GM12878 (cell line): Measurements from ENCODE around the gene MRPL53. TPM values are rescaled to one million over a fixed set of nuclear protein-coding genes. Genes with fewer than 3 reads are reported as not detected.

Experiments
- ATAC-seq: fragments of 200-7000 bp; cut with Tn5 transposase; 3 replicates; pipeline ENCODE4 v1.9.1; 2020; ENCODE audit warnings: mild to moderate bottlenecking, moderate library complexity
- BruUV-seq: library from RNA; stranded (reverse); fragments of 400-500 nt; replicated peaks from 2 replicates; lab custom pipeline; 2021; lab: Mats Ljungman, UMichigan
- CTCF ChIA-PET: fragments of 300-600 bp; sonication (Branson Sonifier 250); formaldehyde crosslinking; extraction: SDS; loops from one replicate; lab custom pipeline; 2021; ENCODE audit warnings: inconsistent platforms; lab: Yijun Ruan, JAX
- POLR2A ChIA-PET: fragments of 350-600 bp; formaldehyde crosslinking; extraction: SDS; loops from one replicate; lab custom pipeline; 2021; ENCODE audit warnings: inconsistent platforms; lab: Charles Lee
- RAD21 ChIA-PET: fragments of 300-600 bp; sonication (Branson Sonifier 250); formaldehyde crosslinking; loops from one replicate; lab custom pipeline; 2023; ENCODE audit warnings: antibody characterized with exemption; ENCODE audit not compliant: unreplicated experiment; lab: Charles Lee
- SMC1A ChIA-PET: fragments of 300-600 bp; sonication (Branson Sonifier 250); formaldehyde crosslinking; loops from one replicate; lab custom pipeline; 2023; ENCODE audit not compliant: unreplicated experiment, uncharacterized antibody; lab: Charles Lee
- DNase-seq: peaks from one replicate; pipeline ENCODE4 v3.0.0-alpha.2; 2011; ENCODE audit warnings: low read depth, low spot score
- FAIRE-seq: peaks from 3 replicates; lab custom pipeline; 2011; peaks lifted over from hg19 to GRCh38; lab: Jason Lieb, UNC
- H2AFZ ChIP-seq: 2 replicates; pipeline ENCODE4 v1.6.0; 2011; ENCODE audit warnings: low read depth, low read length, control low read depth; ENCODE audit not compliant: control insufficient read depth
- H3K27ac ChIP-seq: 2 replicates; pipeline ENCODE4 v1.5.1; 2011; ENCODE audit warnings: control low read depth; ENCODE audit not compliant: control insufficient read depth, insufficient read depth
- H3K27me3 ChIP-seq, 2 experiments: replicated peaks in 1 of 2; 2 replicates each; pipeline versions ENCODE4 v1.6.0 to v1.6.1; 2011; ENCODE audit warnings: low read length in 1 of 2; ENCODE audit not compliant: control insufficient read depth in 2 of 2, insufficient read depth in 2 of 2
- H3K36me3 ChIP-seq, 2 experiments: 2 replicates each; pipeline ENCODE4 v1.5.1; 2011; ENCODE audit warnings: low read length in 1 of 2; ENCODE audit not compliant: control insufficient read depth in 2 of 2, insufficient read depth in 2 of 2
- H3K4me1 ChIP-seq: 2 replicates; pipeline ENCODE4 v1.6.1; 2011; ENCODE audit warnings: mild to moderate bottlenecking, low read length, moderate library complexity, mixed read lengths; ENCODE audit not compliant: control insufficient read depth, insufficient read depth
- H3K4me2 ChIP-seq: 2 replicates; pipeline ENCODE4 v1.6.0; 2011; ENCODE audit warnings: control low read depth; ENCODE audit not compliant: control insufficient read depth, insufficient read depth
- H3K4me3 ChIP-seq: fragments of 200-600 bp; sonication (generic); 2 replicates; pipeline ENCODE4 v1.5.1; 2016
- H3K79me2 ChIP-seq: 2 replicates; pipeline ENCODE4 v1.6.0; 2011; ENCODE audit warnings: low read length; ENCODE audit not compliant: control insufficient read depth, insufficient read depth
- H3K9ac ChIP-seq: 2 replicates; pipeline ENCODE4 v1.8.0; 2011; ENCODE audit warnings: low read length, control low read depth, mixed read lengths; ENCODE audit not compliant: control insufficient read depth, insufficient read depth
- H3K9me3 ChIP-seq: replicated peaks from 3 replicates; pipeline ENCODE4 v1.5.1; 2011; ENCODE audit warnings: mild to moderate bottlenecking, low read length; ENCODE audit not compliant: control insufficient read depth, insufficient read depth
- H4K20me1 ChIP-seq: 2 replicates; pipeline ENCODE4 v1.6.0; 2011; ENCODE audit not compliant: control insufficient read depth, insufficient read depth
- BCL3 ChIP-seq: IDR thresholded peaks from 2 replicates; pipeline ENCODE4 v1.6.1; 2011; ENCODE audit warnings: borderline replicate concordance, low read depth, mild to moderate bottlenecking, moderate library complexity, low read length; ENCODE audit not compliant: insufficient read depth, poor library complexity, severe bottlenecking
- BHLHE40 ChIP-seq, 2 experiments: fragments of 450-650 bp in 1 of 2; IDR thresholded peaks; 2 replicates each; pipeline ENCODE4 v1.6.1; 2011 to 2017; ENCODE audit warnings: low read depth in 2 of 2, borderline replicate concordance in 1 of 2, improper control_type of control experiment in 1 of 2, low read length in 1 of 2, mild to moderate bottlenecking in 1 of 2
- EGR1 ChIP-seq, 2 experiments: IDR thresholded peaks; 1 replicate in 1 of 2; 2 replicates in 1 of 2; pipeline ENCODE4 v1.6.1; 2011 to 2012; ENCODE audit warnings: low read depth in 2 of 2, low read length in 2 of 2, borderline replicate concordance in 1 of 2, mild to moderate bottlenecking in 1 of 2, moderate library complexity in 1 of 2
- GABPA ChIP-seq: IDR thresholded peaks from 2 replicates; pipeline ENCODE4 v1.6.1; 2014; ENCODE audit warnings: antibody characterized with exemption, low read depth, mild to moderate bottlenecking, inconsistent platforms
- HDAC2 ChIP-seq: fragments of 200-600 bp; sonication (generic); IDR thresholded peaks from 2 replicates; pipeline ENCODE4 v1.6.1; 2017
- JUNB ChIP-seq: IDR thresholded peaks from 2 replicates; pipeline ENCODE4 v1.6.1; 2016; ENCODE audit warnings: antibody characterized with exemption, mild to moderate bottlenecking
- MAX ChIP-seq: IDR thresholded peaks from 2 replicates; pipeline ENCODE4 v1.6.1; 2012; ENCODE audit warnings: low read depth, low read length, improper control_type of control experiment
- MEF2B ChIP-seq: fragments of 450-650 bp; IDR thresholded peaks from 2 replicates; pipeline ENCODE4 v1.6.1; 2018; ENCODE audit warnings: mild to moderate bottlenecking, moderate library complexity; ENCODE audit not compliant: partially characterized antibody, poor library complexity, severe bottlenecking
- MXI1 ChIP-seq: fragments of 150-350 bp; IDR thresholded peaks from 2 replicates; pipeline ENCODE4 v1.6.1; 2011; ENCODE audit warnings: low read depth, mild to moderate bottlenecking, inconsistent platforms, low read length, improper control_type of control experiment
- MYB ChIP-seq: fragments of 150-350 bp; IDR thresholded peaks from 2 replicates; pipeline ENCODE4 v1.6.1; 2014; ENCODE audit warnings: mild to moderate bottlenecking, low read depth, low read length, borderline replicate concordance
- NFYA ChIP-seq: IDR thresholded peaks from 2 replicates; pipeline ENCODE4 v1.6.1; 2011; ENCODE audit warnings: low read depth, mild to moderate bottlenecking, low read length, improper control_type of control experiment, borderline replicate concordance
- PAX5 ChIP-seq: IDR thresholded peaks from 2 replicates; pipeline ENCODE4 v1.6.1; 2011; ENCODE audit warnings: low read depth, low read length, borderline replicate concordance
- POLR2AphosphoS2 ChIP-seq: IDR thresholded peaks from 2 replicates; pipeline ENCODE4 v1.6.1; 2011; ENCODE audit warnings: low read depth, mild to moderate bottlenecking, low read length, improper control_type of control experiment, moderate library complexity
- RBBP5 ChIP-seq: fragments of 200-600 bp; sonication (generic); conservative IDR thresholded peaks from 2 replicates; pipeline ENCODE4 v1.6.1; 2016
- RCOR1 ChIP-seq: conservative IDR thresholded peaks from 2 replicates; pipeline ENCODE4 v1.6.1; 2012; ENCODE audit warnings: low read depth, low read length, improper control_type of control experiment
- RELB ChIP-seq: fragments of 450-650 bp; IDR thresholded peaks from 2 replicates; pipeline ENCODE4 v1.6.1; 2017; ENCODE audit warnings: low read depth, mild to moderate bottlenecking, moderate library complexity
- SIX5 ChIP-seq: IDR thresholded peaks from 2 replicates; pipeline ENCODE4 v1.6.1; 2011; ENCODE audit warnings: mild to moderate bottlenecking, low read depth, low read length, moderate library complexity; ENCODE audit not compliant: severe bottlenecking
- YY1 ChIP-seq: IDR thresholded peaks from 2 replicates; pipeline ENCODE4 v1.6.1; 2011; ENCODE audit warnings: low read depth, mild to moderate bottlenecking, low read length
- ZZZ3 ChIP-seq: IDR thresholded peaks from 2 replicates; pipeline ENCODE4 v1.6.1; 2011; ENCODE audit warnings: low read depth; ENCODE audit not compliant: control insufficient read depth, insufficient read length
- WGBS: methylation state at CpG from one replicate; pipeline ENCODE4 v1.1.6; 2016; ENCODE audit warnings: low lambda C conversion rate; ENCODE audit not compliant: insufficient replicate concordance, insufficient coverage; ENCODE audit errors: missing lambda C conversion rate; 5-methylcytosine and 5-hydroxymethylcytosine counted together
- in situ Hi-C: fragments of 300-500 bp; cut with MboI; formaldehyde crosslinking; loops from 9 replicates; pipeline ENCODE4 v1.14.3; 2018; ENCODE audit warnings: mixed read lengths
- intact Hi-C: fragments of 100-400 bp; cut with micrococcal nuclease; formaldehyde crosslinking; loops from one replicate; pipeline ENCODE4 v1.14.2; 2022; ENCODE audit not compliant: unreplicated experiment
- polyA plus RNA-seq, 11 experiments: library from polyadenylated mRNA; depleted of rRNA in 4 of 11; unstranded in 6 of 11; stranded (reverse) in 5 of 11; fragments of >200 nt; fragmentation: Nextera tagmentation in 4 of 11; fragmentation: Illumina TruSeq in 1 of 11; extraction: Ambion mirVana in 4 of 11; extraction: Trizol in 1 of 11; gene quantifications; 1 replicate in 1 of 11; 2 replicates in 10 of 11; pipeline versions ENCODE4 v1.2.1 to v1.2.3, GENCODE V29; 2011 to 2016; ENCODE audit warnings: inconsistent platforms in 2 of 11, missing spikeins in 2 of 11, low read depth in 1 of 11
- total RNA-seq, 4 experiments: library from RNA; depleted of rRNA in 3 of 4; stranded (reverse); fragments of >200 nt in 3 of 4; fragmentation: Illumina TruSeq in 1 of 4; extraction: Trizol in 1 of 4; gene quantifications; 2 replicates each; pipeline versions ENCODE4 v1.2.1 to v1.2.3, GENCODE V29; 2013 to 2021

The MRPL53 gene
- total and polyA plus RNA-seq, 10 of the 15 experiments (the other 5 are each of a cell fraction or from before 2014, with no cell fraction given) = 15.1 to 167 (median 80.9) TPM

GRCh38 chr2:74457549-74458131, 14.8 kb downstream of the MRPL53 start (continued):
- peak; percentile 88 for TF ChIP-seq RELB

GRCh38 chr2:74457129-74457548, 15.3 kb downstream of the MRPL53 start:
- ChIA-PET RAD21 (interaction anchor here (0.5 to 3.5 kb wide), 11 partner anchors 12 to 422 kb away, joined by 3 to 21 read pairs (median 4); partner anchors contain the start of genes AUP1, CCDC142, HTRA2 and TTC31), POLR2A (interaction anchor here (0.6 to 5.8 kb wide), 10 partner anchors 10 to 141 kb away, joined by 3 to 44 read pairs (median 4); partner anchors contain the start of genes CCDC142, MRPL53, RTKN and TTC31), SMC1A (interaction anchor here (0.7 to 5.5 kb wide), 15 partner anchors 10 to 130 kb away, joined by 3 to 24 read pairs (median 6); partner anchors contain the start of genes C2orf81, CCDC142, TTC31 and WDR54), CTCF (interaction anchor here (0.8 to 6.7 kb wide), 11 partner anchors 18 to 131 kb away, joined by 3 to 54 read pairs (median 4); partner anchors contain the start of genes AUP1, C2orf81, CCDC142 and HTRA2)
- Histone ChIP-seq H3K4me1 (peaks cover 16% of the 10 kb centered on the region), H3K79me2 (peaks cover 18% of the 10 kb centered on the region), H3K36me3 (peaks cover 0 to 2% of the 10 kb centered on the region in 2 experiments; a peak in 3 of 4 replicates), H2AFZ (peak overlapping the region; percentile 66), H3K4me2 (peak overlapping the region; percentile 91), H3K4me3 (peak overlapping the region; percentile 80), H3K27me3 (no peaks in the 10 kb centered on the region), H3K9ac (peak overlapping the region; percentile 73; the same call in 1 of the 2 replicates), H4K20me1 (no peaks in the 10 kb centered on the region), H3K27ac (peak overlapping the region; percentile 96), H3K9me3 (no peaks in the 10 kb centered on the region)
- 1% methylated on average over 27 of the region's 27 CpGs for WGBS
- intact Hi-C loops = loop anchor here (1.0 kb wide), 1 partner anchor 8 kb away; the partner anchor contains the start of gene MOGS
- FAIRE-seq (no peak), ATAC-seq (no peak), DNase-seq (no peak)
- BruUV-seq = no TSS peak
- in situ Hi-C loops = no loop called here
- no peak for TF ChIP-seq BCL3
- no peak for TF ChIP-seq MYB
- no peak for TF ChIP-seq RCOR1
- no peak for TF ChIP-seq MXI1
- TF ChIP-seq PAX5 = no peak
- no peak for TF ChIP-seq JUNB
- TF ChIP-seq NFYA = no peak
- no peak for TF ChIP-seq SIX5
- no peak for TF ChIP-seq GABPA
- no peak for TF ChIP-seq MAX
- no peak for TF ChIP-seq MEF2B
- no peak for TF ChIP-seq BHLHE40 (IDR thresholded peaks at IDR 0.05; ENCODE audit: borderline replicate concordance in 1 of 2, low read depth in 2 of 2, low read length in 1 of 2)
- no peak for TF ChIP-seq EGR1 (IDR thresholded peaks at IDR 0.05; ENCODE audit: borderline replicate concordance in 1 of 2, low read depth in 2 of 2, low read length in 2 of 2)
- TF ChIP-seq HDAC2 = no peak
- TF ChIP-seq YY1 = no peak
- no peak for TF ChIP-seq POLR2AphosphoS2
- no peak for TF ChIP-seq RBBP5
- TF ChIP-seq ZZZ3 = no peak
